H9 (cell line): ENCODE results near the gene XAGE2. TPM values are rescaled to one million over a fixed set of nuclear protein-coding genes. Genes with fewer than 3 reads are reported as not detected.
"Not testable (repeated sequence)": the region's sequence is repeated elsewhere in the genome, so short reads cannot be mapped to it uniquely, and the experiment has no call there.

Experiments used
- DNase-seq: peaks from one replicate; pipeline ENCODE4 v3.0.0-alpha.2; 2017
- H2AFZ ChIP-seq: one replicate; pipeline ENCODE4 v1.6.1; 2013; ENCODE audit warnings: mild to moderate bottlenecking, low read length, control low read depth, moderate library complexity
- H2AK5ac ChIP-seq: 2 replicates; pipeline ENCODE4 v1.6.1; 2013; ENCODE audit warnings: low read length, control low read depth, mixed read lengths; ENCODE audit not compliant: insufficient read length
- H2BK120ac ChIP-seq: one replicate; pipeline ENCODE4 v1.6.1; 2013; ENCODE audit warnings: low read depth, mild to moderate bottlenecking, low read length, control low read depth, inconsistent platforms; ENCODE audit not compliant: poor library complexity, severe bottlenecking
- H2BK12ac ChIP-seq: 2 replicates; pipeline ENCODE4 v1.6.1; 2013; ENCODE audit warnings: low read length, control low read depth, mixed read lengths, low read depth; ENCODE audit not compliant: insufficient read length
- H2BK15ac ChIP-seq: 2 replicates; pipeline ENCODE4 v1.6.1; 2013; ENCODE audit warnings: low read depth, low read length, control low read depth
- H2BK20ac ChIP-seq: one replicate; pipeline ENCODE4 v1.6.1; 2013; ENCODE audit warnings: low read depth, mild to moderate bottlenecking, low read length, control low read depth, inconsistent platforms; ENCODE audit not compliant: poor library complexity, severe bottlenecking
- H2BK5ac ChIP-seq: 2 replicates; pipeline ENCODE4 v1.6.1; 2013; ENCODE audit warnings: low read length, control low read depth, mixed read lengths; ENCODE audit not compliant: insufficient read length
- H3K14ac ChIP-seq: 2 replicates; pipeline ENCODE4 v1.6.1; 2013; ENCODE audit warnings: low read length, control low read depth; ENCODE audit not compliant: insufficient read depth
- H3K18ac ChIP-seq: 2 replicates; pipeline ENCODE4 v1.6.1; 2013; ENCODE audit warnings: low read depth, mild to moderate bottlenecking, mixed read lengths, low read length, control low read depth; ENCODE audit not compliant: insufficient read length
- H3K23ac ChIP-seq: 2 replicates; pipeline ENCODE4 v1.6.1; 2013; ENCODE audit warnings: low read length, control low read depth, mixed read lengths, low read depth; ENCODE audit not compliant: insufficient read length
- H3K23me2 ChIP-seq: 2 replicates; pipeline ENCODE4 v1.6.1; 2013; ENCODE audit warnings: low read depth, mild to moderate bottlenecking, mixed read lengths, low read length, control low read depth; ENCODE audit not compliant: insufficient read length, poor library complexity, severe bottlenecking
- H3K27ac ChIP-seq: 2 replicates; pipeline ENCODE4 v1.5.1; 2013; ENCODE audit warnings: low read length, control low read depth, mixed read lengths, low read depth; ENCODE audit not compliant: insufficient read length
- H3K27me3 ChIP-seq: 2 replicates; pipeline ENCODE4 v1.6.1; 2013; ENCODE audit warnings: low read length, control low read depth, inconsistent platforms; ENCODE audit not compliant: insufficient read depth
- H3K4ac ChIP-seq: 2 replicates; pipeline ENCODE4 v1.6.1; 2013; ENCODE audit warnings: low read depth, mild to moderate bottlenecking, control low read depth, inconsistent platforms, low read length, moderate library complexity
- H3K4me1 ChIP-seq: 2 replicates; pipeline ENCODE4 v1.6.1; 2013; ENCODE audit warnings: low read length, control low read depth, inconsistent platforms; ENCODE audit not compliant: insufficient read depth
- H3K4me2 ChIP-seq: 2 replicates; pipeline ENCODE4 v1.6.1; 2013; ENCODE audit warnings: low read length, control low read depth, mixed read lengths; ENCODE audit not compliant: insufficient read length, insufficient read depth
- H3K56ac ChIP-seq: 2 replicates; pipeline ENCODE4 v1.6.1; 2013; ENCODE audit warnings: low read depth, mild to moderate bottlenecking, mixed read lengths, low read length, control low read depth; ENCODE audit not compliant: insufficient read length
- H3K79me1 ChIP-seq: 2 replicates; pipeline ENCODE4 v1.6.1; 2013; ENCODE audit warnings: low read depth, mild to moderate bottlenecking, moderate library complexity, low read length, control low read depth, inconsistent platforms; ENCODE audit not compliant: insufficient read depth, poor library complexity, severe bottlenecking
- H3K79me2 ChIP-seq: 2 replicates; pipeline ENCODE4 v1.6.1; 2013; ENCODE audit warnings: low read length, control low read depth, inconsistent platforms; ENCODE audit not compliant: insufficient read depth
- H3K9ac ChIP-seq: 2 replicates; pipeline ENCODE4 v1.6.1; 2013; ENCODE audit warnings: low read length, control low read depth, mixed read lengths; ENCODE audit not compliant: insufficient read length; ENCODE audit errors: extremely low read depth
- H3K9me3 ChIP-seq: one replicate; pipeline ENCODE4 v1.6.1; 2013; ENCODE audit warnings: low read depth, low read length, inconsistent platforms; ENCODE audit not compliant: control insufficient read depth
- H3T11ph ChIP-seq: one replicate; pipeline ENCODE4 v1.6.1; 2013; ENCODE audit warnings: mild to moderate bottlenecking, low read length, control low read depth, inconsistent platforms
- H4K20me1 ChIP-seq: one replicate; pipeline ENCODE4 v1.6.1; 2013; ENCODE audit not compliant: control insufficient read depth, insufficient read length, insufficient read depth
- H4K5ac ChIP-seq: 2 replicates; pipeline ENCODE4 v1.6.1; 2013; ENCODE audit warnings: low read depth, mild to moderate bottlenecking, mixed read lengths, low read length, control low read depth; ENCODE audit not compliant: insufficient read length
- H4K8ac ChIP-seq: replicated peaks from 2 replicates; pipeline ENCODE4 v1.6.1; 2013; ENCODE audit warnings: low read length, control low read depth, mixed read lengths, low read depth; ENCODE audit not compliant: insufficient read length
- H4K91ac ChIP-seq: 2 replicates; pipeline ENCODE4 v1.6.1; 2013; ENCODE audit warnings: low read depth, mild to moderate bottlenecking, moderate library complexity, mixed read lengths, low read length, control low read depth; ENCODE audit not compliant: insufficient read length
- H3K27ac Mint-ChIP-seq, 3 experiments: 2 replicates in 2 of 3; 3 replicates in 1 of 3; pipeline ENCODE4 v1.8.0; 2020 to 2021; ENCODE audit warnings: mixed read lengths in 3 of 3, mild to moderate bottlenecking in 1 of 3, moderate library complexity in 1 of 3
- H3K27me3 Mint-ChIP-seq: 2 replicates; pipeline ENCODE4 v1.8.0; 2021; ENCODE audit warnings: low read depth, mild to moderate bottlenecking, moderate library complexity, mixed read lengths
- H3K36me3 Mint-ChIP-seq, 3 experiments: 2 replicates in 2 of 3; 3 replicates in 1 of 3; pipeline ENCODE4 v1.8.0; 2020 to 2021; ENCODE audit warnings: low read depth in 3 of 3, mixed read lengths in 3 of 3; ENCODE audit not compliant: insufficient read depth in 1 of 3
- H3K4me1 Mint-ChIP-seq, 2 experiments: 2 replicates each; pipeline ENCODE4 v1.8.0; 2020; ENCODE audit warnings: mixed read lengths in 2 of 2
- H3K4me3 Mint-ChIP-seq, 2 experiments: 2 replicates in 1 of 2; 3 replicates in 1 of 2; pipeline ENCODE4 v1.8.0; 2020 to 2021; ENCODE audit warnings: mild to moderate bottlenecking in 2 of 2, mixed read lengths in 2 of 2, moderate library complexity in 1 of 2
- H3K9me3 Mint-ChIP-seq, 2 experiments: 2 replicates in 1 of 2; 3 replicates in 1 of 2; pipeline ENCODE4 v1.8.0; 2020; ENCODE audit warnings: mild to moderate bottlenecking in 2 of 2, mixed read lengths in 2 of 2, moderate library complexity in 1 of 2
- CTCF ChIP-seq: fragments of 200-600 bp; sonication (generic); conservative IDR thresholded peaks from 3 replicates; pipeline ENCODE4 v1.8.0; 2021; ENCODE audit warnings: antibody characterized with exemption, mild to moderate bottlenecking
- WGBS: extraction: QIAGEN DNeasy Blood & Tissue Kit; methylation state at CpG from one replicate; pipeline ENCODE4 v1.1.7; 2013; ENCODE audit warnings: missing lambda C conversion rate, low lambda C conversion rate, mixed read lengths; ENCODE audit not compliant: insufficient read length; ENCODE audit errors: extremely low coverage; 5-methylcytosine and 5-hydroxymethylcytosine counted together
- total RNA-seq: library from RNA; stranded (reverse); gene quantifications from 2 replicates; pipeline ENCODE4 v1.2.1, GENCODE V29; 2021

The XAGE2 gene
- total RNA-seq, 1 experiment from 2014 or later, result not detected

- H3K4me1 Mint-ChIP-seq, result no peaks in the 10 kb centered on the region
- Histone ChIP-seq H4K8ac (no peak overlapping the region), H2BK20ac (no peak overlapping the region), H3K9ac (no peak overlapping the region), H3K4ac (no peak overlapping the region), H2BK15ac (no peak overlapping the region), H3K79me1 (no peaks in the 10 kb centered on the region), H3K18ac (no peak overlapping the region), H2AK5ac (no peak overlapping the region), H3K23me2 (no peaks in the 10 kb centered on the region), H2BK12ac (no peak overlapping the region), H3T11ph (no peak overlapping the region), H4K5ac (no peak overlapping the region), H2BK5ac (no peak overlapping the region), H3K27me3 (no peaks in the 10 kb centered on the region), H3K79me2 (no peaks in the 10 kb centered on the region), H2AFZ (no peak overlapping the region), H3K56ac (no peak overlapping the region), H4K91ac (no peak overlapping the region), H3K9me3 (peaks cover 34% of the 10 kb centered on the region), H3K14ac (no peak overlapping the region), H4K20me1 (no peaks in the 10 kb centered on the region), H2BK120ac (no peak overlapping the region), H3K4me1 (no peaks in the 10 kb centered on the region), H3K23ac (no peak overlapping the region), H3K4me2 (no peak overlapping the region), H3K27ac (no peak overlapping the region)
- H3K27me3 Mint-ChIP-seq, result no peaks in the 10 kb centered on the region; the same call in 1 of the 2 replicates
- H3K36me3 Mint-ChIP-seq, result peaks cover 0 to 5% (median 2%) of the 10 kb centered on the region in 3 experiments; a peak in 3 of 7 replicates
- H3K9me3 Mint-ChIP-seq, result peaks cover 67 to 76% of the 10 kb centered on the region in 2 experiments
- no peak for DNase-seq
- no peak overlapping the region for H3K4me3 Mint-ChIP-seq
- no peak overlapping the region for H3K27ac Mint-ChIP-seq
- no peak for TF ChIP-seq CTCF
These were observed 27.3 kb upstream of the XAGE2 start for GRCh38 chrX:52341493-52341892.

GRCh38 chrX:52343131-52343530, 25.7 kb upstream of the XAGE2 start:
- not testable (repeated sequence) for H3K36me3 Mint-ChIP-seq, H3K27ac Mint-ChIP-seq, H3K27ac ChIP-seq, H4K5ac ChIP-seq, H2AK5ac ChIP-seq, H4K8ac ChIP-seq, H3K23me2 ChIP-seq, H3K9ac ChIP-seq, H4K20me1 ChIP-seq, H2BK12ac ChIP-seq, H3K14ac ChIP-seq, DNase-seq, H4K91ac ChIP-seq, H3K79me2 ChIP-seq, H2AFZ ChIP-seq, H3K18ac ChIP-seq, H3K23ac ChIP-seq, H3K27me3 ChIP-seq, H3K4me2 ChIP-seq, H3T11ph ChIP-seq, H3K4me1 ChIP-seq, H2BK5ac ChIP-seq, H3K4me1 Mint-ChIP-seq, H2BK20ac ChIP-seq, H3K79me1 ChIP-seq, H2BK120ac ChIP-seq, H3K4me3 Mint-ChIP-seq, H3K27me3 Mint-ChIP-seq, H3K4ac ChIP-seq, H3K56ac ChIP-seq, H2BK15ac ChIP-seq
- H3K9me3 ChIP-seq, result peaks cover 20% of the 10 kb centered on the region
- H3K9me3 Mint-ChIP-seq, result peaks cover 66 to 72% of the 10 kb centered on the region in 2 experiments
- WGBS, result no CpG with 5 or more reads among the region's 6 CpGs
